ENCODE measurements around the gene DAB2IP. TPM values are rescaled to one million over a fixed set of nuclear protein-coding genes. Genes with fewer than 3 reads are reported as not detected.

DAB2IP gene
- total RNA-seq, 1 experiment from 2014 or later, result 31.0 TPM

GRCh38 chr9:121604242-121604641 is 47.2 kb upstream of the DAB2IP start:
- H3K9me3 ChIP-seq (ENCODE audit: control insufficient read depth in 1 of 2, insufficient read depth in 1 of 2, low read depth in 1 of 2, low read length in 2 of 2), result no peaks in the 10 kb centered on the region
- H3K4me2 ChIP-seq (ENCODE audit: low read length), result peak overlapping the region; percentile 56
- no peak overlapping the region for H3K4me3 ChIP-seq (replicated peaks in 1 of 2; ENCODE audit: low read depth in 1 of 2, low read length in 2 of 2)
- H3K4me1 ChIP-seq (ENCODE audit: control insufficient read depth in 1 of 2, insufficient read depth in 2 of 2, low read length in 2 of 2), result peaks cover 42 to 63% of the 10 kb centered on the region in 2 experiments
- H3K79me2 ChIP-seq (ENCODE audit: insufficient read depth, low read length), result peaks cover 56% of the 10 kb centered on the region
- ChIA-PET RAD21 (ENCODE audit: low non-redundant PET in 1 of 2, low total read pairs in 2 of 2, uncharacterized antibody in 2 of 2, unreplicated experiment in 2 of 2) (no interaction called here), POLR2A (no interaction called here), CTCF (interaction anchor here (0.8 to 1.4 kb wide), 2 partner anchors 16 to 18 kb away, joined by 3 to 6 read pairs; no protein-coding TSS in a partner anchor)
- intact Hi-C loops (cut with micrococcal nuclease), result no loop called here
- no peak for DNase-seq (ENCODE audit: low read depth, low spot score)
- ATAC-seq, result no peak
- TF ChIP-seq MAX (IDR thresholded peaks at IDR 0.05) (no peak), SRF (IDR thresholded peaks at IDR 0.05; ENCODE audit: low read depth) (no peak), TCF7L2 (IDR thresholded peaks at IDR 0.05; ENCODE audit: borderline replicate concordance, extremely low read depth, insufficient read depth, insufficient read length) (peak; percentile 89), POLR2AphosphoS5 (IDR thresholded peaks at IDR 0.05; ENCODE audit: low read depth, low read length) (no peak), FOSL1 (IDR thresholded peaks at IDR 0.05; ENCODE audit: low read depth) (no peak), EGR1 (IDR thresholded peaks at IDR 0.05; ENCODE audit: low read depth) (no peak)
- H2AFZ ChIP-seq (ENCODE audit: low read depth, low read length, poor library complexity, severe bottlenecking), result no peak overlapping the region
- H3K36me3 ChIP-seq (ENCODE audit: control insufficient read depth in 1 of 2, insufficient read depth in 2 of 2, low read length in 2 of 2), result 0 out of 4 replicates have a peak, but pooled peaks cover 0 to 2% of the 10 kb centered on the region in 2 experiments
- peak overlapping the region; percentile 13; the same call in 1 of the 2 replicates for H3K27ac ChIP-seq (ENCODE audit: low read depth, low read length)
- no TSS peak for BruUV-seq (replicated peaks)
- H3K9me2 ChIP-seq (ENCODE audit: insufficient read depth), result no peaks in the 10 kb centered on the region
- H3K27me3 ChIP-seq (ENCODE audit: insufficient read depth, low read length), result no peaks in the 10 kb centered on the region
- H4K20me1 ChIP-seq (ENCODE audit: insufficient read depth), result no peaks in the 10 kb centered on the region; the same call in 1 of the 2 replicates
- no peak overlapping the region for H3K9ac ChIP-seq (ENCODE audit: low read length)

- TF ChIP-seq RAD21 (IDR thresholded peaks at IDR 0.05; ENCODE audit: low read depth) (no peak), JUND (IDR thresholded peaks at IDR 0.05) (no peak), CBX3 (IDR thresholded peaks at IDR 0.05; ENCODE audit: low read depth) (no peak), FOSL1 (IDR thresholded peaks at IDR 0.05; ENCODE audit: low read depth) (no peak), ELF1 (IDR thresholded peaks at IDR 0.05; ENCODE audit: borderline replicate concordance, low read depth) (no peak), ZNF274 (IDR thresholded peaks at IDR 0.05; ENCODE audit: low read depth, low read length) (no peak)
- TF ChIP-seq, protein P1, sequence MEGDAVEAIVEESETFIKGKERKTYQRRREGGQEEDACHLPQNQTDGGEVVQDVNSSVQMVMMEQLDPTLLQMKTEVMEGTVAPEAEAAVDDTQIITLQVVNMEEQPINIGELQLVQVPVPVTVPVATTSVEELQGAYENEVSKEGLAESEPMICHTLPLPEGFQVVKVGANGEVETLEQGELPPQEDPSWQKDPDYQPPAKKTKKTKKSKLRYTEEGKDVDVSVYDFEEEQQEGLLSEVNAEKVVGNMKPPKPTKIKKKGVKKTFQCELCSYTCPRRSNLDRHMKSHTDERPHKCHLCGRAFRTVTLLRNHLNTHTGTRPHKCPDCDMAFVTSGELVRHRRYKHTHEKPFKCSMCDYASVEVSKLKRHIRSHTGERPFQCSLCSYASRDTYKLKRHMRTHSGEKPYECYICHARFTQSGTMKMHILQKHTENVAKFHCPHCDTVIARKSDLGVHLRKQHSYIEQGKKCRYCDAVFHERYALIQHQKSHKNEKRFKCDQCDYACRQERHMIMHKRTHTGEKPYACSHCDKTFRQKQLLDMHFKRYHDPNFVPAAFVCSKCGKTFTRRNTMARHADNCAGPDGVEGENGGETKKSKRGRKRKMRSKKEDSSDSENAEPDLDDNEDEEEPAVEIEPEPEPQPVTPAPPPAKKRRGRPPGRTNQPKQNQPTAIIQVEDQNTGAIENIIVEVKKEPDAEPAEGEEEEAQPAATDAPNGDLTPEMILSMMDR (IDR thresholded peaks at IDR 0.05 in 2 of 3, conservative IDR thresholded peaks at IDR 0.05 in 1 of 3; ENCODE audit: borderline replicate concordance in 1 of 3, insufficient read depth in 1 of 3, low read depth in 2 of 3, low read length in 2 of 3), result no peak
- Histone ChIP-seq H2AFZ (ENCODE audit: low read depth, low read length, poor library complexity, severe bottlenecking) (no peak overlapping the region), H3K4me2 (ENCODE audit: low read length) (peak overlapping the region; percentile 56), H3K79me2 (ENCODE audit: insufficient read depth, low read length) (peaks cover 55% of the 10 kb centered on the region), H3K4me3 (replicated peaks in 1 of 2; ENCODE audit: low read depth in 1 of 2, low read length in 2 of 2) (no peak overlapping the region), H3K27me3 (ENCODE audit: insufficient read depth, low read length) (no peaks in the 10 kb centered on the region), H3K9me2 (ENCODE audit: insufficient read depth) (no peaks in the 10 kb centered on the region), H3K36me3 (ENCODE audit: control insufficient read depth in 1 of 2, insufficient read depth in 2 of 2, low read length in 2 of 2) (0 out of 4 replicates have a peak, but pooled peaks cover 0 to 2% of the 10 kb centered on the region in 2 experiments), H3K9ac (ENCODE audit: low read length) (no peak overlapping the region), H3K27ac (ENCODE audit: low read depth, low read length) (peak overlapping the region; percentile 13; the same call in 1 of the 2 replicates), H3K9me3 (ENCODE audit: control insufficient read depth in 1 of 2, insufficient read depth in 1 of 2, low read depth in 1 of 2, low read length in 2 of 2) (no peaks in the 10 kb centered on the region), H3K4me1 (ENCODE audit: control insufficient read depth in 1 of 2, insufficient read depth in 2 of 2, low read length in 2 of 2) (peaks cover 46 to 67% of the 10 kb centered on the region in 2 experiments), H4K20me1 (ENCODE audit: insufficient read depth) (peaks cover 4% of the 10 kb centered on the region; the same call in 1 of the 2 replicates)
- POLR2A ChIA-PET, result no interaction called here
- RAD21 ChIA-PET (ENCODE audit: low non-redundant PET in 1 of 2, low total read pairs in 2 of 2, uncharacterized antibody in 2 of 2, unreplicated experiment in 2 of 2), result no interaction called here
- BruUV-seq (replicated peaks), result no TSS peak
- intact Hi-C loops (cut with micrococcal nuclease), result no loop called here
- ATAC-seq (no peak), DNase-seq (ENCODE audit: low read depth, low spot score) (no peak)
- CTCF ChIA-PET, result interaction anchor here (0.8 to 1.4 kb wide), 2 partner anchors 15 to 18 kb away, joined by 3 to 6 read pairs; no protein-coding TSS in a partner anchor
These were observed 46.8 kb upstream of the DAB2IP start for GRCh38 chr9:121604654-121605053.

Data from HCT116 (cell line).